ENCODE results near the gene FAM89B.

The FAM89B gene

DNA sequence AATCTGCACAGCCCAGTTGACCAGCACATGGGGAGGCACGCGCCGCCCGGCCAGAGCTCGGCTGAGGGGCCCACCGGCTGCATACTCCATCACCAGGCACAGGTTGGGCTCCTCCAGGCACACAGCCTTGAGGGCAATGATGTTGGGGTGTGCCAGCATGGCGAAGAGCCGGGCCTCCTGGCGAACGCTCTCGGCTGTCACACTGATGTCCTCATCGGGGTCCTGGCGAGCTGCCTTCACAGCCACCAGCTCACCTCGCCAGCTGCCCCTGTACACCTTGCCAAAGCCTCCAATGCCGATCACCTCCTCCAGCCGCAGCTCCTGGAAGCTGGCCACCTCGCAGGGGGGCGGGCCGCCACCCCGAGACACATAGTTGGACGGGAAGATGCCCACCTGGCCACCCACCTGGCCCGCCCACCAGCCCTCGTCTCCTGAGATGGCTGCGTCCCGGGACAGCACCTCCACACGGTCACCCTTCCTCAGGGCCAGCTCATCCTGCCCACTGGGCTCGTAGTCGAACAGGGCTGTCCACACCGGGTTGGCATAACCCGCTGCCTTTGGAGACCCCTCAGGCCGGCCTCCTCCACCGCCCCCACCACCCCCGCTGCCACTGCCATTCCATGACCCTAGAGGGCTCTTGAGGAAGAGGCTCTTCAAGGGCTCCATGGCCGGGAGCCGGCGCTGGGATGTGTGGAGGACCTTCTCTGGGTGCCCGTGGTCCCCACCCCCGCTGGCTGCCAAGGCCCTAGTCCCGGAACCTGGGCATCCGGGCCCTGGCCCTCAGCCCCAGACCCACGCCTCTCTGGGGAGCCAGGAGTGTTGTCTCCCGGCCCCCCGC, 41.0 kb downstream of the FAM89B start:
- no peak for DNase-seq

DNA sequence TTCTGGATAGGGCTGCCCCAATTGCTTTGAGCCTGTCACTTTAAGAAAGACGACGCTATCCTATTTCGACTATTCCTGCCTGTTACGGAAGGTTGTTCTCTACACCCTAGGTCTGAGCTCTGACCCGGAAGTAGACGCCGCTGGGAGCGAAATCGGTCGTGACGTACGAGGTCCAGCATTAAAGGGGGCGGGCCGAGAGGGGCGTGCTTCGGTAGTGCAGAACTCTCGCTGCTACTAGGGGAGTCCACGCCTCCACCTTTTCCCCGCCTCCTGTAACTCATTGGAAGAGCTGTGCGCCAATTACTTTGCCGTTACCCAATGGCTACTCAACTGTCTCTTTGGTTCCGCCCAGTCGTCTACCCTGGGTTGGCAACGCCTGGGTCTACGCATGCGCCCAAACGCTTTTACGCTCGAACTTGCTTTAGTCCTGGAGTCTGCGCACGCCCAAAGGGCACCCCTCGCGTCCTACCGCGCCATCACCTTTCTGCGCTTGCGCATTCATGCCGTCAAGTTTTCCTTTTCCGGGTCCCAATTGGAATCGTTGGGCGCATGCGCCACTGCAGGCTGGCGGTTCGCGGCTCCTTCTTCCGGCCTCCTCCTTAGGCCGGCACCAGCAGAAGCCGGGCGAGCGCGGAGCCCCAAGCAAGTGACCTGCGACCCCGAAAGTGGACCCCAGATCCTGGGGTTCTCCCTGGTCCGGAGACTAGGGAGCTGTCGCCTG, 43.1 kb downstream of the FAM89B start, which contains the start of gene PCNX3:
Gene PCNX3 (plus strand): TSS at position 548 of the 721 bp plus-strand sequence. CDS start 536 bp downstream, outside the sequence.
- peak; percentile 100 for DNase-seq

DNA sequence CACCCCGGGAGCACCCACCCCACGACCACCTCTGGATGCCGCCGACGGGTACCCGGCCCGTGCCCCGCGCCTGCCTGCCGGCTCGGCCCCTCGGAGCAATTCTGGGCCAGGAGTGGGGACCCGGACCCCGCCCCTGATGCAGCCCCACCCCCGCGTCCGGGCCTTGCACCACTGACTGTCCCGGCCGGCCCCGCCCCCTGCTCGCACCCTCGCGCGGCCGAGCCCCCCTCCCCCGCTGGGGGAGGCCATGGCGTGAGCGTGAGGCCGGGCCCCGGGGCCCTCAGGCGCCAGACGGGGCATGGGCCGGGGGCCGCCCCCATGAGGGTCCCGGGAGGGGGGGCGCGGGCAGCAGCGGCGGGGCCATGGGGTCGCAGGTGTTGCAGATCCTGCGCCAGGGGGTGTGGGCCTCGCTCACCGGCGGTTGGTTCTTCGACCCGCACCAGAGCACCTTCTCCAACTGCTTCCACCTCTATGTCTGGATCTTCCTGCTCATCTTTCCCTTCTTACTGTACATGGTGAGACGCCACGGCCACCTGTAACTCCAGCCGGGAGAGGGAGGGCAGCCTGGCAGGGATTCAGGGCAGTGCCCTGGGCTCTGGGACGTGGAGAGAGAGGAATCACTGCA, 43.7 kb downstream of the FAM89B start:
- DNase-seq = no peak

DNA sequence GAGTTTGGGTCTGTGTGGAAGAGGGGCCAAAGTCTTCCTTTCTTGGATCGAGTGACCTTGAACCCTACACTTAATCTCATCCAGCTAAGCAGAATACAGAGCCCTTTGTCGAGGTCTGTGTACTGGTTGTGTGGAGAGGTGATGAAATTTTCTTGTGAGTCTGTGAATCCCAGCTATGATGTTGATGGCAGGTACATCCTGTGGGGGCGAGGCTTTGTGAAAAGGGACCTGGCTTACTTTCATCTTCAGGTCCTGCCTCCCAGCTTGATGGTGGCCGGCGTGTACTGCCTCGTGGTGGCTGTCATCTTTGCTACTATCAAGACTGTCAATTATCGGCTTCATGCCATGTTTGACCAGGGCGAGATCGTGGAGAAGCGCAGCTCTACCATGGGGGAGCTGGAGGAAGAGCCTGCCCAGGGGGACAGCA, 44.2 kb downstream of the FAM89B start:
- DNase-seq = no peak

DNA sequence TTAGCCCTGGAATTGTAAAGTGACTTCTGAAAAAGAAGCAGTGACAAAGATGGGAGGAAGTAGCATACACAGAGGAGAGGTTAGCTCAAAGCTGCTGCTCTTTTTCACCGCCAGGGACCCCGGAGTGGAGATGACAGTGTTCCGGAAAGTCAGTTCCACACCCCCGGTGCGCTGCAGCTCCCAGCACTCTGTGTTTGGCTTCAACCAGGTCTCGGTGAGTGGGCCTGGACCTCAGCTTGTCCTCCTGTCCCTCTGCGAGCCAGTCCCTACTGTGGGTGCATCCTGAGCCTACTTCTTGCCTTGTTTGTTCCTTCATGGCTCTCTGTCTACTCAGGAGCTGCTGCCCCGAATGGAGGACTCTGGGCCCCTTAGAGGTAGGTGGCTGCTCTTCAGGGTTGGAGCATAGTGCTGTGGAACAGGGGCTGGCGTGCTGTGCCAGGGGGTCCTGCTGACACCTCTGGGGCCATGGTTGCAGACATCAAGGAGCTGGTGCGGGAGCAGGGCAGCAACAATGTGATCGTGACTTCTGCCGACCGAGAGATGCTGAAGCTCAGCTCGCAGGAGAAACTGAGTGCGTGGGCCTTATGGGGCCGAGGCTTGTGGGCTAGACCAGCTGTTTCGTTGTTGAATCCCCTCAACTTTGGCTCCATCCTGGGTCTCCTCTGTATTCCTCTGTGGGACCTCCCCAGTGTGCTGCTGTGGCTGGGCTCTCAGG, 45.0 kb downstream of the FAM89B start:
- no peak for DNase-seq

DNA sequence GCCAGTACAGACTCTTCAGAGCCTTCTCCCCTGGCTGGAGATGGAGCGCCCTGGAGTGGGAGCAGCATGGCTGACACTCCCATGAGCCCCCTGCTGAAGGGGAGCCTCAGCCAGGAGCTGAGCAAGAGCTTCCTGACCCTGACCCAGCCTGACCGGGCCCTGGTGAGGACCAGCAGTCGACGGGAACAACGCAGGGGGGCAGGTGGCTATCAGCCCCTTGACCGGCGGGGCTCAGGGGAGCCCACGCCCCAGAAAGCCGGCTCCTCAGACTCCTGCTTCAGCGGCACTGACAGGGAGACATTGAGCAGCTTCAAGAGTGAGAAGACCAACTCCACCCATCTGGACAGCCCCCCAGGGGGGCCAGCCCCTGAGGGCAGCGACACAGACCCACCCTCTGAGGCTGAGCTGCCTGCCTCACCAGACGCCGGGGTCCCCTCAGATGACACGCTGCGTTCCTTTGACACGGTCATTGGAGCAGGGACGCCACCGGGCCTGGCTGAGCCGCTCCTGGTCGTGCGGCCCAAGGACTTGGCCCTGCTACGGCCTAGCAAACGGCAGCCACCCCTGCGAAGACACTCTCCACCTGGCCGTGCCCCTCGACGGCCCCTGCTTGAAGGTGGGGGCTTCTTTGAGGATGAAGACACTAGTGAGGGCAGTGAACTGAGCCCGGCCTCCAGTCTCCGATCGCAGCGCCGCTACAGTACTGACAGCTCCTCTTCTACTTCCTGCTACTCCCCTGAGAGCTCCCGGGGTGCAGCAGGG, 45.8 kb downstream of the FAM89B start:
- DNase-seq = no peak

DNA sequence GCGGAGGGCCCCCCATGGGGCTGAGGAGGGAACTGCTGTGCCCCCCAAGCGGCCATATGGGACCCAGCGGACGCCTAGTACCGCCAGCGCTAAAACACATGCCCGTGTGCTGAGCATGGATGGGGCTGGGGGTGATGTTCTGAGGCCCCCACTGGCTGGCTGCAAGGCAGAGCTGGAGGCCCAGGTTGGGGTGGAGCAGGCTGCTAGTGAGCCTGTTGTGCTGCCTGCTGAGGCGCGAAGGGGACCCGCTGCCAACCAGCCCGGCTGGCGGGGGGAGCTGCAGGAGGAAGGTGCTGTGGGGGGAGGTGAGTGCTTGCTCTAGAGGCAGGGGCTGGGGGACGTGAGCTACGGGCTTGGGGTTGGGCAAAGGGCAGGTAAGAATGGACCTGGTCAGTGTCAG, 46.4 kb downstream of the FAM89B start:
- DNase-seq = no peak

DNA sequence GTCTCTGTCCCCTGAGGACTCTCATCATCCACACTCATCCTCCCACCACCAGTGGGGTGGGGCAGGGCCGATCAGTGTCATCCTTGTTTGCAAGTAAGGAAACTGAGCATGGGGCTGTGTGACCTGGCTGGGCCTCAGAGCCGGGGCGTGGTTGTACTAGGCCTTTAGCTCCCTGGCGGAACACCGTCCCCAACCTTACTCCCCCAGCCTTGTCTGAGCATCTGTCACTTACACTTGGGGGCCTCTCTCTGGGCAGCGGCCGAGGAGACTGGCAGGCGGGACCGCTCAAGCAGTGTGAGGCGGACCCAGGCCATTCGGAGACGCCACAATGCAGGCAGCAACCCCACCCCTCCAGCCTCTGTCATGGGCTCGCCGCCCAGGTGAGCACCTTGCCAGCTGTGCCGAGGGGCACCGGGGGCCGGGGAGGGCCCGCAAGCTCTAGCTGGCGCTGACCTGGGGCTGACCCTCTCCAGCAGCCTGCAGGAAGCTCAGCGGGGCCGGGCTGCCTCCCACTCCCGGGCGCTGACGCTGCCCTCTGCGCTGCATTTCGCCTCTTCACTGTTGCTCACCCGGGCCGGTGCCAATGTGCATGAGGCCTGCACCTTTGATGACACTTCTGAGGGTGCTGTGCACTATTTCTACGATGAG, 47.1 kb downstream of the FAM89B start:
- no peak for DNase-seq

DNA sequence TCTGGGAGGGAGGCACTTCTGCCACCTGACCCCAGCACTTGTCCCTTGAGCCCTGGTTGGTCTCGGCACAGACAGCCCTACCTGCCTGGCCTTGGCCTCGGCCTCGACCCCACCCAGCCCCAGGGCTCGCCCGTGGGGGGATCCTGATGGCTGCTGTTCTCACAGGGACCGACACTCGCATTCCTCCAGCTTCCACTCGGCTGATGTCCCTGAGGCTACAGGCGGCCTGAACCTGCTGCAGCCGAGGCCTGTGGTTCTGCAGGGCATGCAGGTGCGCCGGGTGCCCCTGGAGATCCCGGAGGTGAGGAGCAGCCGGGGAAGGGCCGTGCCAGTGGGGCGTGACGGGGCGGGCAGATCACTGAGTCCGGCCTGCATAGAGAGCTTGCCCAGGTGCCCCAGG, 48.3 kb downstream of the FAM89B start:
- no peak for DNase-seq

DNA sequence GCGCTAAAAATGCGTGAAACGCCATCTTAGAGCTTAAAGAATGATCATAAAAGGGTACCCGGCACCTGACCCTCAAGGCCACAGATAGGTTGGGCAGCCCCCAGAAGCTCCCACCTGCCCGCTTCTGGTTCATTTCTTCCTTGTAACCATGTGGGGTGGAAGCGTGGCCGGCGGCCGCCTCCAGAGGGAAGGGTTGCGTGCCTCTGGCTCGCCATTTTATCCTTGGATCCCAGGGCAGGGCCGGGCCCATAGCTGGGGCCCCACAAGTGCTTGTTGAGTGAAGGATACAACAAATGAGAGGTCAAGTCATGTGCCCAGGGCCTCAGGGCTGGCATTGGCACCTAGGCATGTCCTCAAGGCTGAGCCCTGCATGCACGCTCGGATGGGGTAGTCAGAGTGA, 49.1 kb downstream of the FAM89B start:
- DNase-seq = no peak

DNA sequence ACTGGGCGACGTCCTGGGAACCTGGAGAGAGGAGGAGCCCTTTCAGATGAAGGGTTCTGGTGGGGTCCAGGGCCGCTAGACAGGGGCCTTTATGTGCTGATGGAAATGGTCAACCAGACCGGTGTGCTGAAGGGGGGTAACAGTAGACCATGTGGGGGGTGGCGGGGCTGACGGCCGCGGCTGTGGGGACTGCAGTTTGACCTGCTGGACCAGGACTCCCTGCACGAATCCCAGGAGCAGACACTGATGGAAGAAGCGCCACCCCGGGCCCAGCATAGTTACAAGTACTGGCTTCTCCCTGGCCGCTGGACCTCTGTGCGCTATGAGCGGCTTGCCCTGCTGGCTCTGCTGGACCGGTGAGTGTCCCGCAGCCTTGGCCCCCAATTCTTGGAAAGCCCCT, 49.7 kb downstream of the FAM89B start:
- DNase-seq = no peak

DNA sequence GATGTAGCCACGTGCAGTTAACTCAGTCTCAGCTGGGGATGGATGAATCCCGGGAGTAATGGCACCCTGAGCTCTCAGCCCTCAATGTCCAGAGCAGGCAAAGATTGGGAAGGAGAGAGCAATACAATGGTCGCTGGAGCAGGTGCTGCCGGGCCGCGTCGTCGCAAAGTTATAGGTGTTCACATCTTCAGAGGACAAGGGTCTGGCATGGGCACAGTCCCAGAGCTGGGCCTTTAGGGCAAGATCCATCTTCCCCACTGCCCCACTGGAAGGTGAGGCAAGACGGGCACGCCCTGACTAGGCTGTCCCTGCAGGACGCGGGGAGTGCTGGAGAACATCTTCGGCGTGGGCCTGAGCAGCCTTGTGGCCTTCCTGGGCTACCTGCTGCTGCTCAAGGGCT, 50.8 kb downstream of the FAM89B start:
- no peak for DNase-seq

All from MV-4-11 (cell line).